Progenitor cell of endocrine pancreas (in vitro differentiated cells): ENCODE measurements around the gene TBC1D2B. TPM values are rescaled to one million over a fixed set of nuclear protein-coding genes. Genes with fewer than 3 reads are reported as not detected.
"Not testable (repeated sequence)": the region's sequence is repeated elsewhere in the genome, so short reads cannot be mapped to it uniquely, and the experiment has no call there.

ENCODE experiments used
- DNase-seq: peaks from one replicate; pipeline ENCODE4 v3.0.0; 2021; ENCODE audit warnings: low spot score; ENCODE audit not compliant: unreplicated experiment
- H3K27ac Mint-ChIP-seq: 2 replicates; pipeline ENCODE4 v1.8.0; 2021; ENCODE audit warnings: mild to moderate bottlenecking, moderate library complexity, mixed read lengths
- H3K27me3 Mint-ChIP-seq: 2 replicates; pipeline ENCODE4 v1.8.0; 2021; ENCODE audit warnings: mixed read lengths
- H3K36me3 Mint-ChIP-seq: 2 replicates; pipeline ENCODE4 v1.8.0; 2022; ENCODE audit warnings: mixed read lengths; ENCODE audit not compliant: insufficient read depth
- H3K4me1 Mint-ChIP-seq: 2 replicates; pipeline ENCODE4 v1.8.0; 2021; ENCODE audit warnings: low read depth, mixed read lengths
- H3K4me3 Mint-ChIP-seq: 2 replicates; pipeline ENCODE4 v1.8.0; 2021; ENCODE audit warnings: low read depth, mild to moderate bottlenecking, moderate library complexity, mixed read lengths
- H3K9me3 Mint-ChIP-seq: 2 replicates; pipeline ENCODE4 v1.8.0; 2021; ENCODE audit warnings: low read depth, mixed read lengths
- CTCF ChIP-seq: fragments of 200-600 bp; sonication (generic); IDR thresholded peaks from one replicate; pipeline ENCODE4 v1.5.0; 2021; ENCODE audit warnings: antibody characterized with exemption, mild to moderate bottlenecking; ENCODE audit not compliant: unreplicated experiment
- total RNA-seq: library from RNA; stranded (reverse); gene quantifications from 2 replicates; pipeline ENCODE4 v1.2.1, GENCODE V29; 2021

The TBC1D2B gene
- total RNA-seq, 1 donor from 2014 or later, result 10.8 TPM

- not testable (repeated sequence) for H3K27me3 Mint-ChIP-seq, DNase-seq, H3K27ac Mint-ChIP-seq, H3K36me3 Mint-ChIP-seq, H3K4me3 Mint-ChIP-seq, H3K4me1 Mint-ChIP-seq, H3K9me3 Mint-ChIP-seq
Observed at GRCh38 chr15:77994893-77995536, 82.5 kb downstream of the TBC1D2B start.

GRCh38 chr15:77993970-77994693 lies 83.4 kb downstream of the TBC1D2B start:
- H3K4me3 Mint-ChIP-seq, H3K27ac Mint-ChIP-seq, DNase-seq, H3K4me1 Mint-ChIP-seq, H3K9me3 Mint-ChIP-seq, H3K27me3 Mint-ChIP-seq, H3K36me3 Mint-ChIP-seq: not testable (repeated sequence)

- H3K27ac Mint-ChIP-seq, result no peak overlapping the region
- H3K36me3 Mint-ChIP-seq, result no peaks in the 10 kb centered on the region
- H3K4me3 Mint-ChIP-seq, result no peak overlapping the region
- no peaks in the 10 kb centered on the region for H3K27me3 Mint-ChIP-seq
- H3K9me3 Mint-ChIP-seq, result no peaks in the 10 kb centered on the region
- H3K4me1 Mint-ChIP-seq, result peaks cover 2% of the 10 kb centered on the region
- no peak for DNase-seq
- no peak for TF ChIP-seq CTCF
Observed at GRCh38 chr15:77993374-77993911, 84.1 kb downstream of the TBC1D2B start.

- Mint-ChIP-seq H3K4me3 (no peak overlapping the region), H3K27me3 (peaks cover 3% of the 10 kb centered on the region), H3K9me3 (no peaks in the 10 kb centered on the region), H3K4me1 (peaks cover 2% of the 10 kb centered on the region), H3K36me3 (no peaks in the 10 kb centered on the region), H3K27ac (no peak overlapping the region)
- TF ChIP-seq CTCF, result no peak
- no peak for DNase-seq
Observed at GRCh38 chr15:77992356-77993222, 84.9 kb downstream of the TBC1D2B start.

- H3K36me3 Mint-ChIP-seq, H3K4me1 Mint-ChIP-seq, H3K9me3 Mint-ChIP-seq, H3K4me3 Mint-ChIP-seq, DNase-seq, H3K27me3 Mint-ChIP-seq: not testable (repeated sequence)
- H3K27ac Mint-ChIP-seq, result peak overlapping the region; percentile 8
Observed at GRCh38 chr15:77991658-77992201, 85.8 kb downstream of the TBC1D2B start.

GRCh38 chr15:77991029-77991406 lies 86.5 kb downstream of the TBC1D2B start:
- Mint-ChIP-seq H3K27me3 (peaks cover 3% of the 10 kb centered on the region), H3K27ac (no peak overlapping the region), H3K4me1 (peaks cover 2% of the 10 kb centered on the region), H3K9me3 (no peaks in the 10 kb centered on the region), H3K36me3 (no peaks in the 10 kb centered on the region), H3K4me3 (no peak overlapping the region)
- TF ChIP-seq CTCF, result no peak
- DNase-seq, result no peak
